Keratinocyte (primary cell): ENCODE results near the gene GFY. TPM values are rescaled to one million over a fixed set of nuclear protein-coding genes. Genes with fewer than 3 reads are reported as not detected.
A peak's percentile ranks its signal among the peaks of the same experiment; 100 is the strongest.

Experiments
- DNase-seq: peaks from one replicate; pipeline ENCODE4 v3.0.0-alpha.2; 2011; ENCODE audit warnings: low read depth, missing footprints, low spot score
- FAIRE-seq: peaks from 2 replicates; lab custom pipeline; 2011; peaks lifted over from hg19 to GRCh38; lab: Jason Lieb, UNC
- H2AFZ ChIP-seq: 2 replicates; pipeline ENCODE4 v1.6.0; 2012; ENCODE audit warnings: low read length, control low read depth, inconsistent platforms; ENCODE audit not compliant: control insufficient read depth
- H3K27ac ChIP-seq: 2 replicates; pipeline ENCODE4 v1.5.1; 2011; ENCODE audit warnings: low read length; ENCODE audit not compliant: control insufficient read depth, insufficient read depth
- H3K27me3 ChIP-seq: 3 replicates; pipeline ENCODE4 v1.6.0; 2011; ENCODE audit warnings: low read length; ENCODE audit not compliant: control insufficient read depth, insufficient read depth; ENCODE audit errors: extremely low read depth
- H3K36me3 ChIP-seq, 2 experiments: 2 replicates in 1 of 2; 3 replicates in 1 of 2; pipeline ENCODE4 v1.5.1; 2011; ENCODE audit warnings: low read length in 2 of 2, mild to moderate bottlenecking in 1 of 2; ENCODE audit not compliant: control insufficient read depth in 2 of 2, insufficient read depth in 2 of 2; ENCODE audit errors: extremely low read depth in 1 of 2
- H3K4me1 ChIP-seq: 3 replicates; pipeline ENCODE4 v1.5.1; 2011; ENCODE audit warnings: low read length; ENCODE audit not compliant: control insufficient read depth, insufficient read depth; ENCODE audit errors: extremely low read depth
- H3K4me2 ChIP-seq: 3 replicates; pipeline ENCODE4 v1.6.0; 2011; ENCODE audit warnings: low read depth, low read length; ENCODE audit not compliant: control insufficient read depth, insufficient read depth; ENCODE audit errors: extremely low read depth
- H3K4me3 ChIP-seq, 3 experiments: fragments of 200-600 bp in 1 of 3; sonication (generic) in 1 of 3; 2 replicates in 2 of 3; 3 replicates in 1 of 3; pipeline ENCODE4 v1.5.1; 2011 to 2016; ENCODE audit warnings: low read length in 3 of 3, mild to moderate bottlenecking in 3 of 3, control low read depth in 2 of 3, inconsistent platforms in 1 of 3, low read depth in 1 of 3, mixed read lengths in 1 of 3, mixed run types in 1 of 3, moderate library complexity in 1 of 3; ENCODE audit not compliant: control insufficient read depth in 2 of 3, insufficient read depth in 2 of 3; ENCODE audit errors: extremely low read depth in 1 of 3
- H3K79me2 ChIP-seq: 2 replicates; pipeline ENCODE4 v1.6.0; 2012; ENCODE audit warnings: low read length; ENCODE audit not compliant: control insufficient read depth, insufficient read depth
- H3K9ac ChIP-seq: 3 replicates; pipeline ENCODE4 v1.6.0; 2011; ENCODE audit warnings: low read length; ENCODE audit not compliant: control insufficient read depth, insufficient read depth; ENCODE audit errors: extremely low read depth
- H3K9me1 ChIP-seq: 3 replicates; pipeline ENCODE4 v1.6.0; 2011; ENCODE audit warnings: low read length; ENCODE audit not compliant: control insufficient read depth, insufficient read depth; ENCODE audit errors: extremely low read depth
- H3K9me3 ChIP-seq: 2 replicates; pipeline ENCODE4 v1.5.1; 2012; ENCODE audit warnings: low read depth, low read length; ENCODE audit not compliant: control insufficient read depth
- H4K20me1 ChIP-seq: 3 replicates; pipeline ENCODE4 v1.6.0; 2011; ENCODE audit warnings: low read length; ENCODE audit not compliant: control insufficient read depth, insufficient read depth; ENCODE audit errors: extremely low read depth
- EZH2 ChIP-seq: IDR thresholded peaks from one replicate; pipeline ENCODE4 v1.6.1; 2012; ENCODE audit warnings: inconsistent platforms, mild to moderate bottlenecking, low read length, moderate library complexity
- dilution Hi-C: fragments of 300-500 bp; cut with MboI; formaldehyde crosslinking; loops from one replicate; pipeline ENCODE4 v1.7.0; 2020; ENCODE audit warnings: low sequenced_read_pairs; ENCODE audit not compliant: extremely low pct_ligation_motif_present
- polyA plus RNA-seq, 5 experiments: library from polyadenylated mRNA; depleted of rRNA in 3 of 5; stranded (reverse) in 3 of 5; stranded (forward) in 1 of 5; unstranded in 1 of 5; fragments of >200 nt; gene quantifications; 1 replicate in 1 of 5; 2 replicates in 3 of 5; 3 replicates in 1 of 5; pipeline versions ENCODE4 v1.2.1 to v1.2.3, GENCODE V29; 2011 to 2012; ENCODE audit warnings: missing spikeins in 2 of 5, low read depth in 1 of 5, low replicate concordance in 1 of 5
- TF ChIP-seq, protein P1 (sequence below), 3 experiments: IDR thresholded peaks in 1 of 3; conservative IDR thresholded peaks in 1 of 3; optimal IDR thresholded peaks in 1 of 3; 2 replicates in 2 of 3; 3 replicates in 1 of 3; pipeline versions ENCODE3 to v1.5.1; 2011; ENCODE audit warnings: low read length in 3 of 3, mild to moderate bottlenecking in 3 of 3, moderate library complexity in 2 of 3, control low read depth in 1 of 3, inconsistent platforms in 1 of 3; ENCODE audit not compliant: insufficient read depth in 2 of 3; ENCODE audit errors: extremely low read depth in 1 of 3

Gene GFY
- polyA plus RNA-seq, 1 donor (not counting 4 experiments of a cell fraction or from before 2014, with no cell fraction given): not detected

DNA sequence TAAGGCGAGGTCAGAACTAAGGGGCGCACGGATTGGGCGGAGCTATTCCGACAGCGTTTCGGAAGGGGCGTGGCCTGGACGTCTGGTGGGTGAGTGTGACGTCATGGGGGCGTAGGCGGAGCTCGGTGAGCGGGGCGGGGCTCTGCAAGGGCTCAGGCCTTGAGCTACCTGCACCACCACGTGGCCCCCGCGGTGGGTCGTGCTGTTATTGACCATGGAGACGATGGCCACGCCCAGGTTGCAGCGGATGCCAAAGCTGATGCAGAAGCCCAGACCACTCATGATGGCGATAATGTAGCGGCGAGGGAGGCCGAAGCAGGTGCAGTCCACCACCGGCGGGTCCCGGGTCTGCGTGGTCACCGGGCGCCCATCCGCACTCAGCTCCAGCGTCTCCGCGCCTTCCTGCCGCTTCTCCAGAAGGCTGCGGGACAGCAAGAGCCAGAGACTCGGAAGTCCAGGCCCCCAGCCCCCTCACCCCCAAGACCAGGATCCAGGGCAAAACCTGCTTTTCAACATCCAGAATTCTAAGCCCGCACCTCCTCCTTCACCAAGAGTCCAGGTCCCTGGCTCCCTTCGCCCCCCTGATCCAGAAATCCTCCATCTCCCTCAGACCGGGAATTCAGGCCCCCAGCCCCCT lies 11.3 kb downstream of the GFY start:
- no peaks in the 10 kb centered on the region for H3K9me1 ChIP-seq
- DNase-seq: no peak
- H4K20me1 ChIP-seq: no peaks in the 10 kb centered on the region
- no peak overlapping the region for H3K4me3 ChIP-seq
- dilution Hi-C loops: no loop called here
- H3K79me2 ChIP-seq: no peaks in the 10 kb centered on the region
- H3K27ac ChIP-seq: no peak overlapping the region
- H3K36me3 ChIP-seq: no peaks in the 10 kb centered on the region
- H3K27me3 ChIP-seq: peaks cover 97% of the 10 kb centered on the region
- H2AFZ ChIP-seq: no peak overlapping the region
- no peaks in the 10 kb centered on the region for H3K4me1 ChIP-seq
- FAIRE-seq: no peak
- no peaks in the 10 kb centered on the region for H3K9me3 ChIP-seq
- no peak overlapping the region for H3K4me2 ChIP-seq
- no peak overlapping the region for H3K9ac ChIP-seq
- peak; percentile 23 for TF ChIP-seq EZH2
- TF ChIP-seq, protein P1, sequence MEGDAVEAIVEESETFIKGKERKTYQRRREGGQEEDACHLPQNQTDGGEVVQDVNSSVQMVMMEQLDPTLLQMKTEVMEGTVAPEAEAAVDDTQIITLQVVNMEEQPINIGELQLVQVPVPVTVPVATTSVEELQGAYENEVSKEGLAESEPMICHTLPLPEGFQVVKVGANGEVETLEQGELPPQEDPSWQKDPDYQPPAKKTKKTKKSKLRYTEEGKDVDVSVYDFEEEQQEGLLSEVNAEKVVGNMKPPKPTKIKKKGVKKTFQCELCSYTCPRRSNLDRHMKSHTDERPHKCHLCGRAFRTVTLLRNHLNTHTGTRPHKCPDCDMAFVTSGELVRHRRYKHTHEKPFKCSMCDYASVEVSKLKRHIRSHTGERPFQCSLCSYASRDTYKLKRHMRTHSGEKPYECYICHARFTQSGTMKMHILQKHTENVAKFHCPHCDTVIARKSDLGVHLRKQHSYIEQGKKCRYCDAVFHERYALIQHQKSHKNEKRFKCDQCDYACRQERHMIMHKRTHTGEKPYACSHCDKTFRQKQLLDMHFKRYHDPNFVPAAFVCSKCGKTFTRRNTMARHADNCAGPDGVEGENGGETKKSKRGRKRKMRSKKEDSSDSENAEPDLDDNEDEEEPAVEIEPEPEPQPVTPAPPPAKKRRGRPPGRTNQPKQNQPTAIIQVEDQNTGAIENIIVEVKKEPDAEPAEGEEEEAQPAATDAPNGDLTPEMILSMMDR (optimal IDR thresholded peaks at IDR 0.05 in 1 of 3, IDR thresholded peaks at IDR 0.05 in 1 of 3, conservative IDR thresholded peaks at IDR 0.05 in 1 of 3; ENCODE audit: extremely low read depth in 1 of 3, insufficient read depth in 2 of 3, low read length in 3 of 3): no peak

DNA sequence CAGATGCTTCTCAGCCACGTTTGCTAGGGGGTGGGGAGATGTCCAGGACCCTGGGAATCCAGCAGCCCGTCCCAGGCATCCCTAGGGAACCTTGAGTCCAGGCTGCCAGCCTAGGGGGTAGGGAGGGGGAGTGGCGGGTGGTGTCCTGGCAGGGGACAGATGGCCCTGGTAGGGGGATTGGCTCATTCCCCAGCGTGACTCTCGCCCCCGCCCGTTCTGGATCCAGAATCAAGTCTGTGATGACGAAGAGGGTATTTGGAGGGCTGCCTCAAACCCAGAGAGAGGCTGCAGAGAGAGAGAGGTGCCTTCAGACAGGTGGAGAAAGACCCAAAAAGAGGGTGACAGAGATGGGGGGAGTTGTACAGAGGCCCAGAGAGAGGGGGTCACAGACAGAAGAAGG lies 12.0 kb downstream of the GFY start:
- DNase-seq (no peak), FAIRE-seq (no peak)
- no peak overlapping the region for H3K4me2 ChIP-seq
- TF ChIP-seq, protein P1 (optimal IDR thresholded peaks at IDR 0.05 in 1 of 3, IDR thresholded peaks at IDR 0.05 in 1 of 3, conservative IDR thresholded peaks at IDR 0.05 in 1 of 3; ENCODE audit: extremely low read depth in 1 of 3, insufficient read depth in 2 of 3, low read length in 3 of 3): no peak
- TF ChIP-seq EZH2: peak; percentile 24
- H3K79me2 ChIP-seq: no peaks in the 10 kb centered on the region
- H3K9me1 ChIP-seq: no peaks in the 10 kb centered on the region
- H3K4me3 ChIP-seq: no peak overlapping the region
- no peak overlapping the region for H3K9ac ChIP-seq
- no peak overlapping the region for H2AFZ ChIP-seq
- peaks cover 1% of the 10 kb centered on the region for H3K4me1 ChIP-seq
- dilution Hi-C loops: no loop called here
- no peaks in the 10 kb centered on the region for H3K36me3 ChIP-seq
- H3K27ac ChIP-seq: no peak overlapping the region
- no peaks in the 10 kb centered on the region for H4K20me1 ChIP-seq
- H3K9me3 ChIP-seq: no peaks in the 10 kb centered on the region
- H3K27me3 ChIP-seq: peaks cover 97% of the 10 kb centered on the region
